ENCODE data around the gene ZNF132.
A peak's percentile ranks its signal among the peaks of the same experiment; 100 is the strongest.

The ZNF132 gene

GRCh38 chr19:58479303-58479702 lies 39.4 kb upstream of the ZNF132 start:
- DNase-seq (ENCODE audit: low read depth) = no peak
- no peak overlapping the region for H3K4me3 ChIP-seq (ENCODE audit: low read length)
- no peak for TF ChIP-seq CTCF (IDR thresholded peaks at IDR 0.05; ENCODE audit: insufficient read depth, low read depth, low read length, missing control alignments)

- TF ChIP-seq CTCF (IDR thresholded peaks at IDR 0.05; ENCODE audit: insufficient read depth, low read depth, low read length, missing control alignments) = no peak
- no peak overlapping the region for H3K4me3 ChIP-seq (ENCODE audit: low read length)
- DNase-seq (ENCODE audit: low read depth) = no peak
Measured at GRCh38 chr19:58477871-58478270, 37.9 kb upstream of the ZNF132 start.

- no peak overlapping the region for H3K4me3 ChIP-seq (ENCODE audit: low read length)
- no peak for TF ChIP-seq CTCF (IDR thresholded peaks at IDR 0.05; ENCODE audit: insufficient read depth, low read depth, low read length, missing control alignments)
- no peak for DNase-seq (ENCODE audit: low read depth)
Measured at GRCh38 chr19:58477130-58477529, 37.2 kb upstream of the ZNF132 start.

GRCh38 chr19:58476498-58477015 lies 36.6 kb upstream of the ZNF132 start:
- peak overlapping the region; percentile 75 for H3K4me3 ChIP-seq (ENCODE audit: low read length)
- no peak for DNase-seq (ENCODE audit: low read depth)
- no peak for TF ChIP-seq CTCF (IDR thresholded peaks at IDR 0.05; ENCODE audit: insufficient read depth, low read depth, low read length, missing control alignments)

GRCh38 chr19:58475714-58476497 lies 36.0 kb upstream of the ZNF132 start, which contains the start of gene ZNF446:
TSS of gene ZNF446 (plus strand) at chr19:58476352. CDS start at chr19:58477219, 867 bp downstream.
- no peak for TF ChIP-seq CTCF (IDR thresholded peaks at IDR 0.05; ENCODE audit: insufficient read depth, low read depth, low read length, missing control alignments)
- peak; percentile 98 for DNase-seq (ENCODE audit: low read depth)
- peak within 1 kb of the TSS; percentile 75 for H3K4me3 ChIP-seq (ENCODE audit: low read length)

GRCh38 chr19:58474997-58475713 lies 35.2 kb upstream of the ZNF132 start:
- no peak for TF ChIP-seq CTCF (IDR thresholded peaks at IDR 0.05; ENCODE audit: insufficient read depth, low read depth, low read length, missing control alignments)
- no peak for DNase-seq (ENCODE audit: low read depth)
- H3K4me3 ChIP-seq (ENCODE audit: low read length) = peak overlapping the region; percentile 75
